ENCODE measurements around the gene BTF3L4.

DNA sequence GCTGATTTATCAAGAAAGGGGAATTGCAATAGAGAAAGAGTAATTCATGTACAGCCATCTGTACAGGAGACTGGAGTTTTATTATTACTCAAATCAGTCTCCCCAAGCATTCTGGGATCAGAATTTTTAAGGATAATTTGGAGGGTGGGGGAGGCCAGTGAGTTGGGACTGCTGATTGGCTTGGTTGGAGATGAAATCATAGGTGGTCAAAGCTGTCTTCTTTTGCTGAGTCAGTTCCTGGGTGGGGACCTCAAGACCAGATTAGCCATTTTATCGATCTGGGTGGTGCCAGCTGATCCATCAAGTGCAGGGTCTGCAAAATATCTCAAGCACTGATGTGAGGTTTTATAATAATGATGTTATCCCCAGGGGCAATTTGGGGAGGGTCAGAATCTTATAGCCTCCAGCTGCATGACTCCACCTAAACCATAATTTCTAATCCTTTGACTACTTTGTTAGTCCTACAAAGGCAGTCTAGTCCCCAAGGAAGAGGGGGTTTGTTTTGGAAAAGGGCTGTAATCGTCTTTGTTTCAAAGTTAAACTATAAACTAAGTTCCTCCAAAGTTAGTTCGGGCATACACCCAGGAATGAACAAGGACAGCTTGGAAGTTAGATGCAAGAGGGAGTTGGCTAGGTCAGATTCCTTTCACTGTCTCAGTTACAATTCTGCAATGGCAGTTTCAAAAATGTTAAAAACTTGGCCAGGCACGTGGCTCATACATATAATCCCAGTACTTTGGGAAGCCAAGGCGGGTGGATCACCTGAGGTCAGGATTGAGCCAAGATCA lies 48.7 kb upstream of the BTF3L4 start:
- TF ChIP-seq, protein P1, sequence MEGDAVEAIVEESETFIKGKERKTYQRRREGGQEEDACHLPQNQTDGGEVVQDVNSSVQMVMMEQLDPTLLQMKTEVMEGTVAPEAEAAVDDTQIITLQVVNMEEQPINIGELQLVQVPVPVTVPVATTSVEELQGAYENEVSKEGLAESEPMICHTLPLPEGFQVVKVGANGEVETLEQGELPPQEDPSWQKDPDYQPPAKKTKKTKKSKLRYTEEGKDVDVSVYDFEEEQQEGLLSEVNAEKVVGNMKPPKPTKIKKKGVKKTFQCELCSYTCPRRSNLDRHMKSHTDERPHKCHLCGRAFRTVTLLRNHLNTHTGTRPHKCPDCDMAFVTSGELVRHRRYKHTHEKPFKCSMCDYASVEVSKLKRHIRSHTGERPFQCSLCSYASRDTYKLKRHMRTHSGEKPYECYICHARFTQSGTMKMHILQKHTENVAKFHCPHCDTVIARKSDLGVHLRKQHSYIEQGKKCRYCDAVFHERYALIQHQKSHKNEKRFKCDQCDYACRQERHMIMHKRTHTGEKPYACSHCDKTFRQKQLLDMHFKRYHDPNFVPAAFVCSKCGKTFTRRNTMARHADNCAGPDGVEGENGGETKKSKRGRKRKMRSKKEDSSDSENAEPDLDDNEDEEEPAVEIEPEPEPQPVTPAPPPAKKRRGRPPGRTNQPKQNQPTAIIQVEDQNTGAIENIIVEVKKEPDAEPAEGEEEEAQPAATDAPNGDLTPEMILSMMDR (IDR thresholded peaks at IDR 0.05), result no peak
- no peak for TF ChIP-seq POLR2A (IDR thresholded peaks at IDR 0.05)

All from Peyer's patch (tissue), 4 donors.